Measurements from ENCODE around the gene ZNF785.
"Not testable (repeated sequence)": the region's sequence is repeated elsewhere in the genome, so short reads cannot be mapped to it uniquely, and the experiment has no call there.

ZNF785 gene

GRCh38 chr16:30565526-30565925 is 20.0 kb downstream of the ZNF785 start:
- no peak for DNase-seq

DNA sequence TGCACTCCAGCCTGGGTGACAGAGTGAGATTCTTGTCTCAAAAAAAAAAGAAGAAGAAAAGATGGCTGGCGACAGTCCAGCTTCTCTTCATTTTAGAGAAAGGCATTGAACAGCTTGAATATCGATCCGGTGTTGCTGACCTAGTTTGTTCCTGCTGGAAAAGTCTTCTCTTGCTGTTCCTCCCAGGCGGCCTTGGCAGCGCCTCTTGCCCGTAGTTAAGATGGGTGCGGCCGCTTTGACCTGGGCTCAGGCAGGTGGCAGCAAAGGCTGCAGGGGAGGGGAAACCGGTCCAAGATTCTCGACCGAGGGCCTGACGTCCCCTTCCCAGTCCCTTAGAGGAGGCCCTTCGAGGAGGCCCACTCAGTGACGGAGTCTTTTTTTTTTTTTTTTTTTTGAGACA is 23.5 kb downstream of the ZNF785 start:
- peak; percentile 39 for DNase-seq

DNA sequence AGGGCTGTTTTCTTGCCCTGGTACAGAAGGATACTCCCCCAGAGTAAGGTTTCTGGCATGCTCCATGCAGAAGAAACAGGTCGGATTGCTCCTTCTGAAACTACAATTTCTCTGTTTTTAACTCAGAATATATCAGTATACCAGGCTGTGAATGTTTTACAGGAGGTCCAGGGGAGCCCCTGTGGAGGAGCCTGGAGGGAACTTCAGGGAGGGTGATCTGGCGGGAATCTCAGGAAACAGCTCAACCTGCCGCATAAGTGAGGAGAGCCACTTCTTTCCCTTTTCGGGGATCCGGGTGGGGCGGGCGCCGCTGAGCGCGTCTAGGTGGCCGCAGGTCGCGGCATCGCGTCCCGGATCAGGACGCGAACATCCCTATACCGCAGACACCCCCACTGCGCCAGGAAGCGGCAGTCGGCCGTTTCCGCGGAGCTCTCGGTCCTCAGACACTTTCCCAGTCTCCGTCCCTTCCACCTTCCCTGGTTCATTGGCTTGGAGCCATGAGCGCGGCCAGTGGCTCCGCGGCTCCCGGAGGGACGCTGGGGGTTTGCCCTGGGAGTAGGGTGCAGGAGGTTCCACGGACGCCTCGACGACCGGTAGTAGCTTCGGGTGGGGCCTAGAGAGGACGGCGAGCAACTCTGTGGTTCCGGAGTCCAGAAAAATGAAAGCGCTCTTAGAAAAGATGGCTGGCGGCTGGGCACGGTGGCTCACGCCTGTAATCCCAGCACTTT is 24.2 kb downstream of the ZNF785 start:
- peak; percentile 44 for DNase-seq

DNA sequence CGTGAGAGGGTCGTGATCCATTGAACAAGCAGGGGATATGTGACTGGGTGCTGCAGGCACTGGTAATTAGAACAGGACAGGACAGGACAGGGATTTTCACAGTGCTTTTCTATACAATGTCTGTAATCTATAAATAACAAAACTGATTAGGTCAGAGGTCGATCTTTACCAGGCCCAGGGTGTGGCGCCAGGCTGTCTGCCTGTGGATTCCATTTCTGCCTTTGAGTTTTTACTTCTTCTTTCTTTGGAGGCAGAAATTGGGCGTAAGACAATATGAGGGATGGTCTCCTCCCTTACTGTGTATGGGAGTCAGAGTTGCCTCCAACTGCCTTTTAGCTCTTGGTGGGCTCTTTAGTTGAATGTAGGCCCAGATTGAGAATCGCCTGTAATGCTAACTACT is 25.8 kb downstream of the ZNF785 start:
- DNase-seq = no peak

DNA sequence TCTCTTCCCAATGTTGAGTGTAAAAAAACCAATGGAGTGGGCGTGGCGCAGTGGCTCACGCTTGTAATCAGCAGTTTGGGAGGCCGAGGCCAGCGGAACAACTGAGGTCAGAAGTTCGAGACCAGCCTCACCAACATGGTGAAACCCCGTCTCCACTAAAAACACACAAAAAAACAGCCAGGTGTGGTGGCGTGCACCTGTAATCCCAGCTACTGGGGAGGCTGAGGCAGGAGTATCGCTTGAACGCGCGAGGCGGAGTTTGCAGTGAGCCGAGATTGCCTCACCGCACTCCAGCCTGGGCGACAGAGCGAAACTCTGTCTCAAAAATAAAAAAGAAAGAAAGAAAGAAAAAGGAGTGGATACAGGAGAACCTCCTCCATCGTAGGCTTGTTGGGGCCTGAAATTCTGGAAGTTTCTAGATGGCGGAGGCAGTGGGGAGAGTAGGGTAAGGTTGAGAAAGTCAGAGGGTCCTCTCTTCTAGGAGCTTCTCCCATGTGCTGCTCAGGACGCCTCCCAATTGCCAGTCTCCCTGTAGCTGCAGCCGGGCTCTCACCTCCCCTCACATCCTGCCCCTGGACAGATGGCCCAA is 26.6 kb downstream of the ZNF785 start:
- DNase-seq = no peak

- peak; percentile 96 for DNase-seq
Measured at GRCh38 chr16:30557957-30558788, 27.3 kb downstream of the ZNF785 start, which contains the start of gene ZNF764. Gene ZNF764 (minus strand): TSS chr16:30558374. CDS start chr16:30558182, 192 bp downstream.

GRCh38 chr16:30557707-30557956 is 27.9 kb downstream of the ZNF785 start:
- no peak for DNase-seq

DNA sequence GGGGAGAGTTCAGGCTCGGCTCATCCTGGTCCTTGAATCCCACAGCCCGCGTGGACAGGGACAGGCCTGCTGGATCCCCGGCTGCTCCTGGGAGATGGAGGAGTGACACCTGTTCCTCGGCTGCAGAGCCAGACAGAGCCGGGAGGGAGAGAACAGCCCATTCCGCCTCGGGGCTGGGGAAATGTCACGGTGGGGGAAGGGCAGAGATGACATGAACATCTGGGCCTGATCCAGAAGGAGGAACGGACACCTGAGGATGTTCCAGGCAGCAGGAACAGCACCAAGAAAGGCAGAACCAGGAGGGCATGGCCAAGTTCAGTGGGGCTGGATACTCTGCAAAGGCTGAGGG is 29.4 kb downstream of the ZNF785 start:
- no peak for DNase-seq

DNA sequence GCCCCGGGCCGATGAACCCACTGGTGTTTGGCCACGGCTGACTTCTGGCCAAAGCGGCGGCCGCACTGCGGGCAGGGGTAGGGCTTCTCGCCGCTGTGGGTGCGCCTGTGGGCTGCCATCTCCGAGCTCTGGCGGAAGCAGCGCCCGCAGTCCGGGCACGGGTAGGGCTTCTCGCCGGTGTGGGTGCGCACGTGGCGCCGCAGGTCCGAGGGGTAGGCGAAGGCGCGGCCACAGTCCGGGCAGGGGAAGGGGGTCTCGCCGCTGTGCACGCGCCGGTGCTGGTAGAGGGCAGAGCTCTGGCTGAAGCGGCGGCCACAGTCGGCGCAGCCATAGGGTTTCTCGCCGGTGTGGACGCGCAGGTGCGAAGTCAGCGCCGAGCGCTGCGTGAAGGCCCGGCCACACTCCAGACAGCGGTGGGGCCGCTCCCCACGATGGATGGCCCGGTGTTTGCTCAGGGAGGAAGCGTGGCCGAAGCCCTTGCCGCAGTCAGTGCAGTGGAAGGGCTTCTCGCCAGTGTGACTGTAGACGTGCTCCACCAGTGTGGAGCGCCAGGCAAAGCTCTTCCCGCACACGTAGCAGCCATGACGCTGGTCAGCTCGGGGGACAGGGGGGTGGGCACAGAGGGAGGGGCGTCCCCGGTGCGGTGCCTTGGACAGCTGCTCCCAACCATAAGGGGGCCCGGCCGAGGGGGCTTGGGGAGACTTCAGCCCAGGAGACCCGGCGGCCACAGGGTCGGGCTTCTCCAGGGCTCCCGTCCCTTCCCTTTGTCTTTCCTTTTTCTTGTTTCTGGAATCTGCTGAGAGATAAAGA is 30.0 kb downstream of the ZNF785 start:
- no peak for DNase-seq

- DNase-seq = no peak
Measured at GRCh38 chr16:30554557-30555314, 30.8 kb downstream of the ZNF785 start.

- DNase-seq = no peak
Measured at GRCh38 chr16:30553393-30553899, 32.1 kb downstream of the ZNF785 start.

- DNase-seq = no peak
Measured at GRCh38 chr16:30552956-30553355, 32.5 kb downstream of the ZNF785 start.

DNA sequence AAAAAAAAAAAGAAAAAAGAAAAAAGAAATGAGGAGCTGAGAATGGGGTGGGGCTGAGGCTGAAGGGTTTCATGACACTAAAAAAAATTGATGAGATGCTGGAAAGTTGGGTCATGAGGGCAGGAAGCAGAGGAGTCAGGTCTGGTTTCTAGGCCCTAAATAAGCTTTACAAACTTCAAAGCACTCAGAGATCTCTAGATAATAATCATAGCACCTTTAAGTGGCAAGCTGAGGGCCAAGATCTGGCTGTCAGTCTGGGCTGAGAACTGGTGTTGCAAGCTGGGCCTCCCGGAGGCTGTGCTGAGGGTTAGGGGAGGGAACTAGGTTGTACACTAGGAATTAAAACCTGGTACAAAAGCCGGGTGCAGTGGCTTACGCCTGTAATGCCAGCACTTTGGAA is 33.7 kb downstream of the ZNF785 start:
- no peak for DNase-seq

DNA sequence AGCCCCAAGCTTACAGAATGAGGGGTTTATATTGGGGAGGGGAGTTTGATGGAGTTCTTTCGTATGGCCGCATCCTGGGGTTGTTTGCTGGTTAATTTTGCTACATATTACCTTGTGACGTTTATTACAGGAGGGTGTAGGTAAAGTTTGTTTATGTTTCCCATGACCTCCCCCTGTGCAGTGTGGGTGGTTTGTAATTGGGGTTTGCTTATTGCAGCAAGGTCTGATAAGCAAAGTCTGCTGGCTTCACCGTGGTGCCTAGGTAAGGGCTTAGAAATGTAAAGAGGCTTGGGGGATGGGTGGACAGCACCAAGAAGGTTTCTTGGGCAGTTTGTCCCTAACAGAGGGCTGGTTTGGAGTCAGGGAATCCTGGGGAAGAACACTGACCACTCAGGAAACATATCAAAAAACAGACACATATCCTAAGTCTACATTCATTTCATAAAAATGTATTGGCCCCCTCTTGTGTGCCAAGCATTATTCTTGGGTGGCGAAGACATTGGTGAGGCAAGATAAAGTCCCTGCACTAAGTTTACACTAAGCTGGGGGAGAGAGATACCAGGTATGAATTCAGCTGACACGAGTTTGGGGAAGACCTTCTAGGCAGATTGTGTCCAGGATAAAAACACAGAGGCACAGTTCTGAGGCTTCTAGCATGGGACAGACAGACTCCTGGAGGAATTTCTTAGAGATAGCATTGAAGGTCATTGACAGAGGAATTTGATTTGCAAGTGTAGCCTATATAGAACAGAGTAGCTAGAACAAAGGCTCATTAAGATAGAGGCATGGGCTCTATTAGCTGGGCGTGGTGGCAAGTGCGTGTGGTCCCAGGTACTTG is 36.9 kb downstream of the ZNF785 start:
- no peak for DNase-seq

GRCh38 chr16:30546115-30546514 is 39.4 kb downstream of the ZNF785 start:
- DNase-seq = no peak

DNA sequence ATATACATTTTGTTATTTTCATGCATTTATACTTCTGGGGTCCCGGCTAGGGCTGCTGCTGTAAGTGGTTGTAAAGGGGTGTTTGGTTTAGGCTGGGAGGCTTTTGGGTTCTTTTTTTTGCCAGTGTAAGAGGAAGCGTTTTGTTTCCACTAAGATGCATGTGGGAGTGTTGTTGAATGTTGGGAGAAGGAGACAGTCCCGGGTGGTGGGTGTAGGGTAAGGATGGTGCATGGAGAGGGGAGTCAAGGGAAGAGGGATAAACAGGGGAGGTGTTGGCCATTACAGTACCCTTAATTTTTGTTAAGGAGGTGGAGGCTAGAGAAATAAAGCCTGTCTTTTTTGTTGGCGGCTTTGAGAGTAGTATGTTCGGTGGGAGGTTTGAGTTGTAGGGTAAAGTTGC is 42.4 kb downstream of the ZNF785 start:
- no peak for DNase-seq

DNA sequence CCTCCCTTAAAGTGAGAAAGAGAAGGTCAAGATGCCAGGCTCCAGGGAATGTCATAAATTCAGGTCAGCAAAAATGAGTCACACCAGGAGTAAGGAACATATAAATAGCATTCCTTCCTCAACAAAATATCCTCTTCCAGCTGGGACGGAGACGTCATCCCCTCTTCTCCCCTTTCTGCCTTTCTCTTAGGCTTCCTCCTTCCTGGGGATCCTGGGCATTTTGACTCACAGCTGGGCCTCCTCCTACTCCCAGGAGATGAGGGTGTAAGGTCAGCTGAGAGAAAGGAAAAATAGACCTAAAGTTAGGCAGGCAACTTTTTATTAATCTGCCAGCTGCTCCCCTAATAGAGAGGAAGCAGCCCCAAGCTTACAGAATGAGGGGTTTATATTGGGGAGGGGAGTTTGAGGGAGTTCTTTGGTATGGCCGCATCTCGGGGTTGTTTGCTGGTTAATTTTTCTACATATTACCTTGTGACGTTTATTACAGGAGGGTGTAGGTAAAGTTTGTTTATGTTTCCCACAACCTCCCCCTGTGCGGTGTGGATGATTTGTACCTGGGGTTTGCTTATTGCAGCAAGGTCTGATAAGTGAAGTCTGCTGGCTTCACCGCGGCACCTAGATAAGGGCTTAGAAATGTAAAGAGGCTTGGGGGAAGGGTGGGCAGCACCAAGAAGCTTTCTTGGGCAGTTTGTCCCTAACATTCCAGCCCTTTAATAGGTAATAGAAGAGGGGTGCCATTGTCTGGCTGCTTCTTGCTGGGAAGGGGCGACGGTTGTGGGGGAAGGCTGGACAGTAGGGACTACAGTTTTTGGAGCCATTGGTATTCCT is 43.8 kb downstream of the ZNF785 start:
- DNase-seq = no peak

DNA sequence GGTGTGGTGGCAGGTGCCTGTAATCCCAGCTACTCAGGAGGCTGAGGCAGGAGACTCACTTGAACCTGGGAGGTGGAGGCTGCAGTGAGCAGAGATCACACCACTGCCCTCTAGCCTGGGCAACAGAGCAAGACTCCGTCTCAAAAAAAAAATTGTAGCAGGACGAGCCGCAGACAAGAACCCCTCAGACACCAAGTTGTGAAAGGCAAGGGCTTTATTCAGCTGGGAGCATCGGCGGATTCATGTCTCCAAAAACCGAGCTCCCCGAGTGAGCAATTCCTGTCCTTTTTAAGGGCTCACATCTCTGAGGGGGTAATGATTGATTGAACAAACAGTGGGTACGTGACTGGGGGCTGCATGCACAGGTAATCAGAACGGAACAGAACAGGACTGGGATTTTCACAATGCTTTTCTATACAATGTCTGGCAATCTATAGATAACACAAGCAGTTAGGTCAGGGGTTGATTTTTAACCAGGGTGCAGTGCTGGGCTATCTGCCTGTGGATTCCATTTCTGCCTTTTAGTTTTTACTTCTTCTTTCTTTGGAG is 44.5 kb downstream of the ZNF785 start:
- not testable (repeated sequence) for DNase-seq

- not testable (repeated sequence) for DNase-seq
Measured at GRCh38 chr16:30539986-30540526, 45.4 kb downstream of the ZNF785 start.
